ENCODE results near the gene NAPA.

- no peak for TF ChIP-seq EP300 (IDR thresholded peaks at IDR 0.05)
- no peak for TF ChIP-seq CTCF (IDR thresholded peaks at IDR 0.05)
- TF ChIP-seq POLR2A (IDR thresholded peaks at IDR 0.05), result no peak
Observed at GRCh38 chr19:47494729-47495128, 20.1 kb downstream of the NAPA start.

Data from ovary (tissue), 3 donors.